IPS DF 4.7 (cell line): ENCODE results near the gene MROH7.

Experiments used
- DNase-seq: peaks from one replicate; pipeline ENCODE4 v3.0.0-alpha.2; 2013; ENCODE audit warnings: low spot score; ENCODE audit errors: extremely low read depth

Gene MROH7

DNA sequence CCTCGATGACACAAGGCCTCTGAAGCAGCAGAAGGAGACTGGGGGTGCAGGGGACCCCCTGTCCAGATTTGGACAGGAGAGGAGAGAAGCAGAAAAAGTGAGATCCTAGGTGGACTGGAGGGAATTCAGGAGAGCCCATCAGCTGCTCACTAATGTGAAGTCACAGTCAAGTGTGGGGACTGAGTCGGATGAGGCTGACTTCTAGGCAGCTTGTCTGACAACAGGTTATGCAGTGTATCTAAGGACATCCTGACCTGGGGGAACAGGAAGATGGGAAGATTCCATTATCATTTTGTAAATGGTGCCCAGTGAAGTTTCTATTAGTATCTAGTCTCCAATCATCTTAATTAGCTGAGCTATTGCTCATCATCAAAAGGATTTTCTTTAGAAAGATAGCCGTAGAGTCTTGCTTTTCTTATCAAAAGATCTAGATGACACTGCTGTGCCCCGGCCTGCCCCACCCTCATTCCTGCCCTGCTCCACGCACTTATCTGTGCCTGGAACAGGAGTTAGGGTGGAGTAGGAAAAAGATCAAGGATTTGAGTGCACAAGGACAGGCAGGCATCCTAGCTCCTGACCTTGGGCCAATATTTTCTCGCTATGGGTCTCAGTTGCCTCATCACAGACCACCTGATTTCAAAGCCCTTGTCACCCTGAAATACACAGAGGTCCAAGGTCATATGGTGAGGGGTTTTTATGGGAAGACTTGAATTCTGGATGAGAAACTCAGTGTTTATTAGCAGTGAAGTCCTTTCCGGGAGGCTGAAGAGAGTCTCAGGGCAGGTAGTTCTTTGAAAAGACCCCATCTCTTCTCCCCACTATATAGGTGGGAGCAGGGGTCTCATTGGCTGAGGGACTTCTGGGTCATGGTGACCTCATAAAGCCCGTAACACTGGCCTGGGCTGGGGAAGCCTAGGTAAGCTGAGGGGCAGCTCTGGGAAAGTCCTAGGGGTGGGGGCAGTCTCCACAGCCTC, at the start of gene MROH7:
Gene MROH7, plus strand, starts transcription at position 924 of the 974 bp plus-strand sequence. CDS start 11,141 bp downstream, outside the sequence.
- DNase-seq = no peak

DNA sequence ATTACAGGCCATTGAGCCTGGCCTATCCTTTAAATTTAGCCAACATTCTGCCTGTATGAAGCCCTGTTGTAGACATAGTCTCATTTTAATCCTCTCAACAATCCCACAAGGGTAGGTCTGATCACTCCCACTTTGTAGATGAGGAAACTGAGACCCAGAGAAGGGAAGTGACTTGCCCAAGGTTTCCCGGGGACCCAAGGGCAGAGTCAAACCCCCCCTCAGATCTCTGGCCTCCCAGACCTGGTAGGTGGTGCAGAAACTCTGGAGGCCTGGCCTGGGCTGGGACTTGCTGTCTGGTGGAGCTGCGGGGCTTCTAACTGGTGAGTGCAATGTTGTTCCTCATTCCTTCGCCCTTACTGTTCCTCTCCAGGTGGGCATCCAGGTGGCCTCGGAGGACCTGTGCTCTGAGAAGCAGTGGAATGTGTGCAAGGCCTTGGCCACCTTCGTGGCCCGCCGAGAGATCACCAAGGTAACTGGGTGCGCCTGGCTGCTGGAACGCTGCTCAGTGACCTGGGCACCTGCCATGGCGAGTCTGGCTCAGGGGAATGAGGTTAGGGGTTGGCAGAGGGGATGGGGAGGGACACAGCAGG, 47.9 kb upstream of the MROH7 start:
- DNase-seq = no peak

DNA sequence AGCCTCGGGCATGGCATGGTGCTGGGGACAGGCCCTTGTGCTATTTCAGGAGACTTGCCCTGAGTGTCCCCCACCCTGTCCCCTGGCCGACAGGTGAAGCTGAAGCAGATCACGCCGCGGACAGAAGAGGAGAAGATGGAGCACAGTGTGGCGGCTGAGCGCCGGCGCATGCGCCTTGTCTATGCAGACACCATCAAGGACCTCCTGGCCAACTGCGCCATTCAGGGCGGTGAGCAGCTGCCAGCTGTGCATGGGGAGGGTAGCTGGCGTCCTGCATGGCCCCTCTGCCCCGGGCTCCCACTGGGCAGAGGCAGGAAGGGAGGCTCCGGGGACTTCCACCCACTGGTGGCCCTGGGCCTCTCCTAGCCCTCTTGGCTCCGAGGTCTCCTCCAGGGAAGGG, 47.1 kb upstream of the MROH7 start:
- DNase-seq = no peak

DNA sequence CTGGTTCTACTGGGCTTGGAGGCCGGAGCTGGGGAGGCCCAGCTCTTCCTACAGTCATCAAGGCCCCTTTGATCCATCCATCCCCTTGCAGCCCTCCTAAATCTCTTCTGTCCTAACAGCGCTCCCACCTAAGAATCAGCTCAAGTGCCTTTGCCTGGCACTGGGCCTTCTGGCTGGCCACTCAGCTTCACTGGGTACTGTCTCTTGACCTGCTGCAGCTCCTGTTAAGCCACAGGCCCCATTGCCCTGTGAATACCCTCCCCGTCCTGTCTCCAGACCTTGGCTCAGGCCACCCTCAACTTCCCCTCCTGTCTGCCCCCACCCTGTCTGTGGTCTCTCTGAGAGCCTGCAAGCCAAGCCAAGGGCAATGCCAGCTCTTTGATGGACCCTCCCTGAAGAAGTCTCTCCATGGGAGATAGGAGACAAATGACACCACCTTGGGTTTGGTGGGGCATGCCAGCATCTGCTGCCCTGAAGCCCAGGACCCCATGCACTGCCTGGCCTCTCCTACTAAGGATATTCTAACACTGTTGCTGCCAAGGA, 45.6 kb upstream of the MROH7 start:
- no peak for DNase-seq

DNA sequence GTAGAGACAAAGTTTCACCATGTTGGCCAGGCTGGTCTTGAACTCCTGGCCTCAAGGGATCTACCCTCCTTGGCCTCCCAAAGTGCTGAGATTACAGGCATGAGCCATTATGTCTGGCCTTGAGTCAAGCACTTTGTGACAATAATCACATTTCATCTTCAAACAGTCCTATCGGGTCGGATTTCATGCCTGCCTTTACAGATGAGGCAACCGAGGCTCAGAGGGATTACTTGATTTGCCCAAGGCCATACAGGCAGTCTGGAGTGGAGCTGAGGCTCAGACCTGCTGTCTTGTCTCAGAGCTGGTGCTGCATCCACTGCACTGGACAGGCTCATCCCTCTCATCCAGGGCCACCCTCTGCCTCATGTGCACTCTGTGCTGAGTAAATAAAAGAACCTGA, 44.8 kb upstream of the MROH7 start:
- no peak for DNase-seq

DNA sequence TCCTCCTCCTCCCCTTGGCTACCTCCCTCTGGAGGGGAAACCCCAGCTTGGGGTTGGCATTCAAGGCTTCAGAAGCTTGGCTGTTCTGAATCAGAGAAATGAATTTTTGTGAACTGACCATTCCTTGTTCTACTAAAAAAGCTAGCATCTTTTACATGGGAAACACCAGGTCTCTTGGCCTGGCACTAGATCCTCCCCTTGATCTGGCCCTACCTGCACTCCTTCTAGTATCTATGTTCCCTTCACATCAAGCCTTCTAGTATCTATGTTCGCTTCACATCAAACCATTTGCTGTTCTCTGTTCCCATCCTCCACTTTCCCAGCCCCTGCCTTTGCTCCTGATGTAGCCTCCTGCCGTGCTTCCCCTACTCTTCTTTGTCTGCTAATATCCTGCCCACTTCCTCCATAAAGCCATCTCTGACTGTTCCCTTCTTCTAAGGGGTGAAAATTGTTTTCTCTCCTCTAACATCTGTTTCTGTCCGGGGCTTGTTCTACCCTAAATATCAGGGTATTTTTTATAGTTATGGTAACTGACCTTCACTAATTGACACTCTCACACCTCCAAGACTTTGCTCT, 44.0 kb upstream of the MROH7 start:
- no peak for DNase-seq

DNA sequence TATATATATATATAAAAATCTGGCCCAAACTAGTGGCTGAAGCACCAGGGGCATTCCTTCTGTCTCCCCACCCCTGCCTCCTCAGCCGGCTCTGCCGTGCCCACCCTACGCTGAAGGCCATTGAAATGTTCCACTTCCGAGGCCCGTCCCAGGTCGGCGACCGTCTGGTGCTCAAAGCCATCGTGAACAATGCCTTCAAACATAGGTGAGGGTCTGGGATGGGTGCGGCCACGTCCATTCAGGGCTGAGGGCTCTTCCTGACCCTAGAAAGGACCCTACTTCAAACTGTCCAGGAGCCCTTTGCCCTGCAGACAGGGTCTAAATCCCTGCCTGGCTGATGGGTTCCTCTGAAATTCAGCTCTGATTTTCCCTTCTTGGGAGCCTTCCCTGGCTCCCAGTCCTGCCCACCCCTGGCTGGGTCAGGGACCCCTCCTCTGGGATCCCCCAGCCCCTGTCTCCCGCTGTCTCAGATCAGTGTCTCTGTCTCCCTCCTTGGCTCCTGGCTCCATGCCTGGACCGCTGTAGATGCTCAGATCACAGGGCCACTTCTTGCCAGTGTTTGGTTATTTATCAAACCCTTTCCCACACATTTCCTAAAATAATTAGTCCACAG, 42.3 kb upstream of the MROH7 start:
- no peak for DNase-seq

DNA sequence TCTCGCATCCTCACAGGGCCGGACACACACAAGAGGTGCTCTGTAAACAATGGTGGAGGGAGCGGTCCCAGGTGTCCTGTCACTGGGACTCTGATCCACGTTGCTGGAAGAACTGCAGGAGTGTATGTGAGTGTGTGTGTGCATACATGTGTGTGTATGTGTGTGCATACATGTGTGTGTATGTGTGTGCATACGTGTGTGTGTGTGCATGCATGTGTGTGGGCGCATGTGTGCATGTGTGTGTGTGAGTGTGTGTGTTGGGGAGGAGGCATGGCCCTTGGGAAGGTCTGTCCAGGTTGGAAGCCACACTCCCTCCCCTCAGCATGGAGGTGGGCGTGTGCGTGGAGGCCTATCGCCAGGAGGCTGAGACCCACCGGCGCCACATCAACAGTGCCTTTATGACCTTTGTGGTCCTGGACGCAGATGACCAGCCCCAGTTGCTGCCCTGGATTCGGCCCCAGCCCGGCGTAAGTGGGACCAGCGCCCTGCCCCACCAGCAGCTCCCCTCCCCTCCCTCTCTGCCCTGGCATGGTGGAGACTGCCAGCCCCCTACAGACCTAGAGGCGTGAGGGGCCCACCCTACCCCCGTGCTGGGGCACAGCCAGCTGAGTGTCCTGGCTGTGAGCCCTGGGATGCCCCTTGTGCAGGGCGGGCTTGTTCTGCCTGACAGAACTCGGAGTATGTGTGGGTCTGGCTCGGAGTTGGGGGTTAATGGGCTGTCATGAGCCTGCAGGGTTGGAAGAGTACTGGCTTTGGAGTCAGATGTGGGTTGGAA, 40.5 kb upstream of the MROH7 start:
- DNase-seq = no peak

DNA sequence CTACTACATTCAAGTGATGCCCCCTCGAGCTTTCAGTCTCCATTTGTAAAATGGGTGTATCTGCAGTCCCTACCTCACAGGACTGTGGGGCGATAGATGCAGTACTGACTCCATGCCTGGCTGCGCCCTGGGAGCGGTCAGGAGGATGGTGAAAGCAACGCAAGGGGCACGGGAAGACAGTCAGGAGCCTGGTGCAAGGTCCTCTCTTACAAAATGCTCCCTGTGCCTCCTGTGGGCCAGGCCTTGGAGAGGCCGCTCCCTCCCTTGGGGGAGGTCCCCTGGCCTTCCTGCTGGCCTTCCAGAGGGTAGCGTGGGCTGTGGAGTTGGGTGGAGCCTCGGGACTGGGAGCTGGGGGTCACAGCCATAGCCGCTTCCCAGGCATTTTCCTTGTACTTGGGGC, 39.9 kb upstream of the MROH7 start:
- no peak for DNase-seq

DNA sequence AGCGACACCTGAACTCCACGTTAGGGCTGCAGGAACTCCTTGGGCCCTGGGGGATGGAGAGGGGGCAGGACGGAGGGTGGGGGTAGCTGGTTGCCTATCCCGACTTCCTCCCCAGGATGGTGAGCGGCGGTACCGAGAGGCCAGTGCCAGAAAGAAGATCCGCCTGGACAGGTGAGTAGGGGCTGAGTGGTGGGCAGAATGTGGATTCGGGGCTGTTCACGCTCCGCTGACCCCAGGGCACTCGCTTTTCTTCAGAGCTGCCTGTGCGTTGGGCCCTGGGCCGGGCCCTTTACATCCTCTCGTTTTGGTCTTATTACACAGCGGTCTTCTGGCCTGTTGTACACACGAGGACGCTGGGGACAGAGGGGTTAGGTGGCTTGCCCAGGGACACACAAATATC, 39.0 kb upstream of the MROH7 start:
- DNase-seq = no peak

DNA sequence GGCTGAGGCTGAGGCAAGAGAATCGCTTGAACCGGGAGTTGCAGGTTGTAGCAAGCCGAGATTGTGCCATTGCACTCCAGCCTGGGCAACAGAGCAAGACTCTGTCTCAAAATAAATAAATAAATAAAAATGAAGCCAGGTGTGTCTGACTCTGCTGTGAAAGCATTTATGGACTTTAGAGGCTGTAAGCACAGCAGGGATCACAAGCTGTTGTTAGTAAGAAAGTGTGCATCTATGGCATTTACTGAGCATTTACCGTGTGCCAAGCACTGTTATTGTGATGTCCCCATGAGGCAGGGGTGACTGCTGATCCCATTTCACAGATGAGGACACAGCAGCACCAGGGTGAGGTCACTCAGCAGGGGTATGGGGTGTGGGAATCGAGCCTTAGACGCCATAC, 38.3 kb upstream of the MROH7 start:
- no peak for DNase-seq

DNA sequence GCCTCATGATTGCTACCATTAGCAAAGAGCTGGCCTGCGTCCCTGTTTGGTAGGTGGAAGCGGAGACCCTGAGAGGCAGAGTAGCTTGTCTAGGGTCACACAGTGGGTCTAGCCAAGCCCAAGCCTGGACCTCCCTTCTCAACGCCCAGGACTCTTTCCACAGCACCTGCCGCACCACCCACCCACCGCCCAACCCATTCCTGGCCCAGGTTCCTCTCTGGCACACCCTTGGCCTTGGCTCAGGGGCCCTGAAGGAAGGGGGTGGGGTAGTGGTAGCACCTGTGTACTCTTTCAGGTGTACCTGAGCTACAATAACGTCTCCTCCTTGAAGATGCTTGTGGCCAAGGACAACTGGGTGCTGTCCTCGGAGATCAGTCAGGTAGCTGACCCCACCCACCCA, 37.5 kb upstream of the MROH7 start:
- DNase-seq = no peak

DNA sequence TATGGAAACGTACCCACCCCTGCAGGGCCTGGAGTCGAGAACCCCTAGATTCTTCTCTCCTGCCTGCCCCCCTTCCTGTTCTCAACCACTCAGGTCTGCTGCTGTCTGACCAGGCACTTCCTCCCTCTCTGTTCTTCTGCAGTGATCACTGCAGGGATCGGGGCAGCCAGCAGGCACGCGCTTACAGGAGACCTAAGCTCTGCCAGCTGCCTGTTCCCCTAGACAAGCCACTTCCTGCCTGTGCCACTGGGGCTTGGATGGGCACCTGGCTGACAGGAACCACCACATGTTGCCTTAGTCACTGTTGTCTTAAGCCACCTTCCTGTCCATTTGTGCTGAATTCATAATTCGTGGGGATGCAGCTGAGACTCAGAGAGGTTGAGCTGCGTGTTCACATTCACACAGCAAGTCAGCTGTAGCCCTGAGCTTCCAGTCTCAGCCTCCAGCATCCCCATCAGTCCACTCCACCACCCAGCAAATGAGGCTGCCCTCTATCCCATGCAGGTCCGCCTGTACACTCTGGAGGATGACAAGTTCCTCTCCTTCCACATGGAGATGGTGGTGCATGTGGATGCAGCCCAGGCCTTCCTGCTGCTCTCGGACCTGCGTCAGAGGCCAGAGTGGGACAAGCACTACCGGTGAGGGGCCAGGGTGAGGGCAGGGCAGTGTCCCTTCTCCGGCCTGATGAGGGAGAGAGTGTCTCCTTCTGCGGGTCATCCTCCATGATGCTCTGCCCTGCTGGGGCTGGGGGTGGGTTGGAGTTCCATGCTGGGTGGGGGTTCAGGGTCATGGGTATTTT, 36.8 kb upstream of the MROH7 start:
- no peak for DNase-seq

DNA sequence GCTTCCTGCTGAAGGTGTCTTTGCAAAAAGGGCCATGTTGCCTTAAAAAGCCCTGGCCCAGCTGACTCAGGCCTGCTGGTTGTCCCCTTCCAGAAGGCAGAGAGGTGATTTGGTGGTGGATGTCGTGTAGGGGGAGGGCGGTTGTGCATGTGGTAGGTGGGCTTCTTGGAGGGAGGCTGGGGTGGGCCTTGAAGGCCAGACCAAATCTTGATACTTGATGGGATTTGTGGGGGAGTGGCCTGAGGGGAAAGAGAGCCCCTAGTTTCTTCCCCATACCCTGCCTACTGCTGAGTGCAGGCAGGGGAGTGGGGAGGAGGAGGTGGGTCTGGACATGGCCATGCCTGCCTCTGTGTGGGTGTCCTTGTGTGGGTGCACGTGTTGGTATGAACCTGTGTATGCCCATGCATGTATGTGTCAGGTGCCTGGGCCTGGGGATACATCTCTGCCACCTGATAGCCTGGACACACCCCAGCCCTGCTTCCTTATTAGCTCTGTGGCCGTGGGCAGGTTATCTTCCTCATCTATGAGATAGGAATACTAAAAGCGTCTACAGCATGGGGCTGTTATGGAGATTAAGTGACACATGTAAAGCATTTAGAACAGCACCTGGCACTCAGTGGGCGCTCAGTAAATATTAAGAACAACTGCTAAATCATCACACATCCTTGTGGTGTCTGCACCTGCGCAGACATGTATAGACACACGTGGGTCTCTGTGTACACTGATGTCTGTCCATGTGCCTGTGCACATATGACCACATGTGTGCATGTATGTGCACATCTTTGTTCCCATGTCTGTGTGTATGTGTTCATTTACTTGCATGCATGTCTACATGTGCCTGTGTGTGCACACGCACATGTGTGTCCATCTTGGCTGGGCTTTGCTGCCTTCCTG, 35.2 kb upstream of the MROH7 start:
- no peak for DNase-seq

DNA sequence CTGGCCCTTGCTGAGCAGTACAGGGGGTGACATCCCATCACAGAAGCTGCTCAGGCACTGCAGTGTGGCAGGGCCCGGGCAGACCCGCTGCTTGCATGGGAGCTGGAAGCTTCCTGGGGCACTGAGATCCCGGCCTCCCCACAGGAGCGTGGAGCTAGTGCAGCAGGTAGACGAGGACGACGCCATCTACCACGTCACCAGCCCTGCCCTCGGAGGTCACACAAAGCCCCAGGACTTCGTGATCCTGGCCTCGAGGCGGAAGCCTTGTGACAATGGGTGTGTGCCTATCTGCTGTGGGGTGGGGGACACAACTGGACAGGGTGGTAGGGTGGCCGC, 34.6 kb upstream of the MROH7 start:
- DNase-seq = no peak

DNA sequence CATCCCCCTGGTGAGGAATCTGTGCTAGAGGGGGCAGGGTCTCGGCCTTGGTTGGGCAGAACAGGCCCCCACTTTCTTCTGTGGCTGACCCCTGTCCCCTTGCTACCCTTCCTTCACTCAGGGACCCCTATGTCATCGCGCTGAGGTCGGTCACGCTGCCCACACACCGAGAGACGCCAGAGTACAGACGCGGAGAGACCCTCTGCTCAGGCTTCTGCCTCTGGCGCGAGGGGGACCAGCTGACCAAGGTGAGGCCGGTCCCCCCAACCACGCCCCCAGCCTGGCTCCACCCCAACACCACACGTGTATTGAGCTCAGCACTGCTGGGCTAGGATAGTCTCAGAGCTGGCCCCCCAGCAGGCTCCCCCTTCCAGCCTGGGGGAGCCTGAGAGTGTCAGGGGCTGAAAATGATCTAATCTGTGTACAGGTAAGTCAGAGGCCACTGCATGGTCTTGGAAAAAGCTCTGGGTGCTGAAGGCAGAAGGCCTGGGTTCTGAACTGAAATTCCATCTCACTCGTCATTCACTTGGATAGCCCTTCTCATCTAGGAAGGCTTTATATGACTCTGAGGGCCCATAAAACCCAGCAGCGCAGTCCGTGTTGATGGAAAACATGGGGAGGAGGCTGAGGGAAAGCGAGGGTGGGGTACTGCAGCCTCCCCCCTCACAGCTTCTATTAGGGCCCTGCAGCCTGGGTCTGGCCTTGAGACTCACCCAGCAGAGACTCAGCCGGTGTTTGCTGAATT, 33.6 kb upstream of the MROH7 start:
- DNase-seq = no peak

DNA sequence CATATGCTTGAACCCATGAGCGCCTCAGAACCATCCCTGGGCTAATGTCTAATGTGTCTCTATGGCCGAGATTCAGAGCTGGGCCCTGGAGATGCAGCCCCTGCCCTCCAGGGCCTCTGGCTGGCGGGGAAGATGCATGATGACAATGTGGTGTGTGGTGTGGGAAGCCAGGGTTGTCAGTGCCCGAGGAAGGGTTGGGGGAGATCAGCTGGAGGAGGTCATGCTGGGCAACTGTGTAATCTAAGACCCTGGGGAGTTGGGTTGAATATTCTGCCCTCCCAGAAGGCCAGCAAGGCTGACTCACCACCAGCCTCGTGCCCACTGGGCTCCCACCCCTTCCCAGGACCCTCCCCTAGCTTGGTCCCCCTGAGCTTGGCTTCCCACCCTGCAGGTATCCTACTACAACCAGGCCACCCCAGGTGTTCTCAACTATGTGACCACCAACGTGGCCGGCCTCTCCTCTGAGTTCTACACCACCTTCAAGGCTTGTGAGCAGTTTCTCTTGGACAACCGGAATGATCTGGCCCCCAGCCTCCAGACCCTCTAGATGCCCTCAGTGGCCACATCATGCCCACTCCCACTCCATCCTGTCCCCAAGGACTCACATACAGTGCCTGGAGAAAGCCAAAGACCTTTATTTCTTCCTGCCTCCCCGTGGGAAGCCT, 32.9 kb upstream of the MROH7 start:
- no peak for DNase-seq

DNA sequence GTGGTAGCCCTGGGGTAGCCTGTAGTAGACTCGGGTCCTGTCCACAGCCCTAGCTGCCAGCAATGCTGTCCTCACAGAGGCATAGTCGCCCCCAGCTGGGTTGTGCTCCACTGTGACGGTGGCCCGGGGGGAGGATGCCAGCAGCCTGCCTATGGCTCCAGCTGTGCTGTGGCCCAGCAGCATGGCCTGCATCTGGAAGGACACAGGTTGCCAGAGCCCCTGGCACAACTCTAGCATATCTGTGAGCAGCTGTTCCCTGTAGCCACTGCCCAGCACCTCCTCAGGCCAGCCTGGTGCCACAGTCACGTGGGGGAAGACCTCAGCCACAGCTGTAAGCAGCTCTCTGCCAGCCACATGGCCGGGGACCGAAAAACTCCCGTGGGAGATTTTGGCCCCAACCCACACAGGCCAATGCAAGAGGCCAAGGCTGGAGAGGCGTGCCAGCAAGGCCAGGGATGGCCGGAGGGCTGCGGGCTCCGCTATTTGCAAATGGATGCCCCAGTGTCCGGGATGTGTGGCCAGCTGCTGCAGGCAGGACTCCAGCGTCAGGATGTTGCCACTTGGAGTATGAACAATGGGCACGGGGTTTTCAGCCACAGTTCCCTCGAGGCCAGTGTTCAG, 32.2 kb upstream of the MROH7 start:
- no peak for DNase-seq
